ENCODE data around the gene LCE3E.
"Not testable (repeated sequence)": the region's sequence is repeated elsewhere in the genome, so short reads cannot be mapped to it uniquely, and the experiment has no call there.

Gene LCE3E, protein sequence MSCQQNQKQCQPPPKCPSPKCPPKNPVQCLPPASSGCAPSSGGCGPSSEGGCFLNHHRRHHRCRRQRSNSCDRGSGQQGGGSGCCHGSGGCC

GRCh38 chr1:152566681-152567080 lies at the start of gene LCE3E:
LCE3E (minus strand) TSS chr1:152566780; CDS start chr1:152566208, 572 bp downstream.
- no peak within 1 kb of the TSS for H3K27ac Mint-ChIP-seq
- peaks cover 21% of the 10 kb centered on the region for H3K9me3 Mint-ChIP-seq
- no peaks in the 10 kb centered on the region for H3K36me3 Mint-ChIP-seq
- no peak within 1 kb of the TSS for H3K4me3 Mint-ChIP-seq
- no peaks in the 10 kb centered on the region for H3K4me1 Mint-ChIP-seq
- H3K27me3 Mint-ChIP-seq, result peaks cover 15% of the 10 kb centered on the region

- H3K27ac Mint-ChIP-seq, result no peak within 1 kb of the TSS
- H3K36me3 Mint-ChIP-seq, result no peaks in the 10 kb centered on the region
- no peaks in the 10 kb centered on the region for H3K27me3 Mint-ChIP-seq
- H3K9me3 Mint-ChIP-seq, result peaks cover 4% of the 10 kb centered on the region
- no peaks in the 10 kb centered on the region for H3K4me1 Mint-ChIP-seq
- H3K4me3 Mint-ChIP-seq, result no peak within 1 kb of the TSS
These were observed 46.9 kb upstream of the LCE3E start, which contains the start of gene LCE3B for GRCh38 chr1:152613511-152613910. LCE3B (plus strand) TSS chr1:152613811; CDS start chr1:152613811, 0 bp downstream.

- Mint-ChIP-seq H3K9me3 (no peaks in the 10 kb centered on the region), H3K27me3 (no peaks in the 10 kb centered on the region), H3K4me3 (no peak within 1 kb of the TSS), H3K27ac (no peak within 1 kb of the TSS), H3K36me3 (no peaks in the 10 kb centered on the region), H3K4me1 (no peaks in the 10 kb centered on the region)
These were observed 33.4 kb upstream of the LCE3E start, which contains the start of gene LCE3C for GRCh38 chr1:152599934-152600333. LCE3C (plus strand) TSS chr1:152600234; CDS start chr1:152600732, 498 bp downstream.

GRCh38 chr1:152596986-152597385 lies 30.4 kb upstream of the LCE3E start:
- Mint-ChIP-seq H3K4me1 (no peaks in the 10 kb centered on the region), H3K36me3 (no peaks in the 10 kb centered on the region), H3K27me3 (no peaks in the 10 kb centered on the region), H3K4me3 (no peak overlapping the region), H3K9me3 (no peaks in the 10 kb centered on the region), H3K27ac (no peak overlapping the region)

DNA sequence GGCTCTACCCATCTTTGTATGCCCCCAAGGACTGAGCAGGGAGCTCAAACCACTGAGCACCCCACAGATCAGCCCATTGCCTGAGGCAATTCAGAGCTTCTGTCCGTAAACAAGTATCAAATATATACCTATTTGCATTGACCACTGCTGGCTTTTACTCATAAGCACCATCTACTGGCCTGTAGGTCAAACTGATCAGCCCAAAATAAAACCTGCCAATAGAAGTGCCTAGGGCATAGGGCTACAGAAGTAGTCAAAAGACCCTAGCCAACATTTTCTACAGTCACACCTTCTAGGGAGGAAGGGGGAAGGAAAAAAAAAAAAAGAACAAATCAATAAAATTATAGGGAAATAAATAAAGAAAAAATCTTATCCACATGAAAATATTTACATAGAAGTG lies 19.0 kb upstream of the LCE3E start:
- H3K27ac Mint-ChIP-seq, result no peak overlapping the region

DNA sequence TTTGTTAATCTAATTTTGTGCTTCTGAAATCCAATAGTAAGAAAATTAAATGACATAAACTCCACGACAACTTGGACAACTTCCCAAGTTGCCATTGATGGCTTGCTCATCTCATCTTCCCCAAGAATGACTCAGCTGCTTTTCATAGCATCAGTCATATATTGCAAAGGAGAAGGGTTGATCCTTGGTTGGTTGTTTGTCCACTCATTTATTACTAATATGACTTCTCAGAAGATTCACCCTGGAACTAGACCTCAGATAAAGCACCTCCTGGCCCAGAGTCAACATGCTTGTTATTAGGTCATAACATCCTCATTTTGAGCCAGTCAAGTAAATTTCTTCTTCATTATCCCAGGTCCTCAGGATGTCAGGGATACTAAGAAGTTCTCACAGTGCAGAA lies 16.1 kb upstream of the LCE3E start:
- no peak overlapping the region for H3K27ac Mint-ChIP-seq
- H3K9me3 Mint-ChIP-seq, result no peaks in the 10 kb centered on the region
- H3K36me3 Mint-ChIP-seq, result no peaks in the 10 kb centered on the region
- H3K27me3 Mint-ChIP-seq, result peaks cover 11% of the 10 kb centered on the region
- no peaks in the 10 kb centered on the region for H3K4me1 Mint-ChIP-seq
- no peak overlapping the region for H3K4me3 Mint-ChIP-seq

More for the DNA sequence above, 19.0 kb upstream of the LCE3E start:
- H3K9me3 Mint-ChIP-seq, result no peaks in the 10 kb centered on the region
- no peaks in the 10 kb centered on the region for H3K4me1 Mint-ChIP-seq
- no peaks in the 10 kb centered on the region for H3K36me3 Mint-ChIP-seq
- H3K4me3 Mint-ChIP-seq, result no peak overlapping the region
- H3K27me3 Mint-ChIP-seq, result peaks cover 6% of the 10 kb centered on the region

DNA sequence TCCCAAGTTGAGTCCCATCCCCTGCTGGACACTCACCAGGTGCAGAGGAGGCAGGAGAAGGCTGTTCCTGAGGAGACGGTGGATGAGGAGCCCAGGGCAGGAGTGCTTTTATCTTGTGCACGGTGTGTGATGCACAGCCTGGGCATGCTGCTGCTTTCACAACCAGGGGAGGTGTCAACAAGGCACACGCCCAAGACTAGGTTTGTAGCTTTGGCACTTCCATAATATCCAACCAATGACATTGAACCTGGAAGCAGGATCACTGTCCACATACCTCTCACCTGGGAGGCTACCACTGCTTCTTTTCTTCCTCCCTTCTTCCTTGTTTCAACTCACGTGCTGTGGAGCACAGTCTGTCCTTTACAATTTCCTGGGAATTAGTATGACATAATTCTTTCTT lies 13.9 kb upstream of the LCE3E start, which contains the start of gene LCE3D:
TSS of gene LCE3D (minus strand) at position 84 of the 400 bp plus-strand sequence. CDS start 580 bp downstream, outside the sequence.
- no peaks in the 10 kb centered on the region for H3K9me3 Mint-ChIP-seq
- H3K27ac Mint-ChIP-seq, result no peak within 1 kb of the TSS
- H3K4me3 Mint-ChIP-seq, result no peak within 1 kb of the TSS
- H3K27me3 Mint-ChIP-seq, result peaks cover 13% of the 10 kb centered on the region
- no peaks in the 10 kb centered on the region for H3K4me1 Mint-ChIP-seq
- no peaks in the 10 kb centered on the region for H3K36me3 Mint-ChIP-seq

DNA sequence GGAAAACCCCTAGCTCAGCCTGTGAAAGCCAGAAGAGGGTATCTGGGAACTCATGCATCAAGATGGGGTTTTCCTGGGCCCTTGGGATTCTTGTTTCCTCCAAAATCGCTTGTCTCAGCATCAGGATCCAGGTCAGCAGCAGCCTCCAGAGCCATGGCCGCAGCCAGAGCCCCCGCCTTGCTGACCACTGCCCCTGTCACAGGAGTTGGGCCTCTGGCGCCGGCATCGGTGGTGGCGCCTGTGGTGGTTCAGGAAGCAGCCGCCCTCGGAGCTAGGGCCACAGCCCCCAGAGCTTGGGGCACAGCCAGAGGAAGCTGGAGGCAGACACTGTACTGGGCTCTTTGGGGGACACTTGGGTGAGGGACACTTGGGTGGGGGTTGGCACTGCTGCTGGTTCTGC lies 12.9 kb upstream of the LCE3E start:
- H3K27me3 Mint-ChIP-seq, result peaks cover 18% of the 10 kb centered on the region
- not testable (repeated sequence) for H3K36me3 Mint-ChIP-seq, H3K4me1 Mint-ChIP-seq, H3K4me3 Mint-ChIP-seq, H3K27ac Mint-ChIP-seq, H3K9me3 Mint-ChIP-seq

DNA sequence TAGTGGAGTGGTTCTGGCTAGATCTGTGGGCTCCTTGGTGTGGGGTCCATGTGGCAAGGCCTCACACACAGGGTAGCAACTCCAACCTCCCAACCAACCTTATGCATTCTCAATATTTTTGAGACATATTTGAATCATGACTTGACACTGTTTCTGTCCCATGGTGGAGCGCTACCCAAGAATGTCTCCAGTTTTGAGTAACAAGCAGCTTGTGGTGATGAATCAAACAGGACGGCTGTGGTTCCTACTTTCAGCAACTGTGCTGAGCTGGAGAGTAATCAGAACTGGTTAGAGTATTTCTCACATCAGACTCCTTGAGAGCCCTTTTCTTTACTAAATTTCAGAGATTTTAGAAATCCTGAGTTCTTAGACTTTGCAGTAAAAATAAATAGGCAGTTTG lies 10.6 kb upstream of the LCE3E start:
- no peaks in the 10 kb centered on the region for H3K36me3 Mint-ChIP-seq

GRCh38 chr1:152565535-152566215 lies 905 bp downstream of the LCE3E start:
- peaks cover 8% of the 10 kb centered on the region for H3K27me3 Mint-ChIP-seq
- H3K9me3 Mint-ChIP-seq, result peaks cover 17% of the 10 kb centered on the region
- H3K36me3 Mint-ChIP-seq, result no peaks in the 10 kb centered on the region
- H3K27ac Mint-ChIP-seq, result no peak overlapping the region
- H3K4me1 Mint-ChIP-seq, result no peaks in the 10 kb centered on the region
- no peak overlapping the region for H3K4me3 Mint-ChIP-seq

More for the DNA sequence above, 10.6 kb upstream of the LCE3E start:
- H3K27me3 Mint-ChIP-seq, result peaks cover 26% of the 10 kb centered on the region
- H3K9me3 Mint-ChIP-seq, result no peaks in the 10 kb centered on the region
- H3K4me1 Mint-ChIP-seq, result no peaks in the 10 kb centered on the region
- H3K27ac Mint-ChIP-seq, result no peak overlapping the region
- no peak overlapping the region for H3K4me3 Mint-ChIP-seq

DNA sequence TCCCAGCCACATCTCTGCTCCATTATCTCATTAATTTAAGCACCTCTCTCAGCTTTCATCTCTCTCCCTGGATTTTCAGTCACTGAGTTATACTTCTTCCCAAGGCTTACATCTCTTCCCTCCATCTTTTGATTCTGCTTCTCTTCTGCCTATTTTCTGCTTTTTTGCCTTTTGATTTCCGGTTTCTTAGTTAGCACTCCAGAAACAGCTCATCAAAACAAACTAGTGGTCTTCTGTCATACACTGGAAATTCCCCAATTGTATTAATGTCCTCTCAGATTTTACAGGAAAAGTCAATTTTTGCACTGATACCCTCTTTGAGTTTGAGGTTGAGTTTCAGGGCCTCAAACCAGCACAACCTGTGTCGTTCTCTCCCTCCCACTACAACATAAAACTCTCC lies 1.5 kb downstream of the LCE3E start:
- no peaks in the 10 kb centered on the region for H3K36me3 Mint-ChIP-seq
- no peaks in the 10 kb centered on the region for H3K4me1 Mint-ChIP-seq
- no peak overlapping the region for H3K27ac Mint-ChIP-seq
- no peak overlapping the region for H3K4me3 Mint-ChIP-seq
- H3K27me3 Mint-ChIP-seq, result peaks cover 8% of the 10 kb centered on the region
- peaks cover 16% of the 10 kb centered on the region for H3K9me3 Mint-ChIP-seq

- not testable (repeated sequence) for H3K36me3 Mint-ChIP-seq, H3K27ac Mint-ChIP-seq, H3K4me3 Mint-ChIP-seq, H3K4me1 Mint-ChIP-seq, H3K9me3 Mint-ChIP-seq
- peaks cover 11% of the 10 kb centered on the region for H3K27me3 Mint-ChIP-seq
These were observed 18.2 kb downstream of the LCE3E start for GRCh38 chr1:152548358-152548757.

GRCh38 chr1:152546704-152547103 lies 19.9 kb downstream of the LCE3E start:
- H3K36me3 Mint-ChIP-seq, result no peaks in the 10 kb centered on the region
- peaks cover 4% of the 10 kb centered on the region for H3K9me3 Mint-ChIP-seq
- H3K27ac Mint-ChIP-seq, result no peak overlapping the region
- H3K27me3 Mint-ChIP-seq, result peaks cover 12% of the 10 kb centered on the region
- H3K4me1 Mint-ChIP-seq, result no peaks in the 10 kb centered on the region
- H3K4me3 Mint-ChIP-seq, result no peak overlapping the region

DNA sequence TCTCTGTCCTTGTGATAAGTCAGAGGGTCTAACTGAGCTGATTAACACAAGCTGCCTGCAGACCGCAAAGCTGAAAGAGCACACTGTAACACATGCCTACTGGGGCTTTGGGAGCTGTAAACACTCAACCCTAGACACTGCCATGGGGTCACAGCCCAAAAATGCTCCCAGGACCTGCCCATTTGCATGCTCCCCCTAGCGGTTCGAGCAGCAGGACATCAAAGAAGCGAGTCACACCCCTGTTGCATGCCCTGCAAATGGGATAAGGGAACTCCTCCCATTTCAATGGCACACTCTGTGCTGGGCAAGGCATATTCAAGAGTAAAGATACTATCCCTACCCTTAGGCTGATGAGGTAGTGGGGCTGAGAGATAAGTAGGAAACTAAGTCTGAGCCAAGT lies 22.8 kb downstream of the LCE3E start:
- H3K27me3 Mint-ChIP-seq, result peaks cover 17% of the 10 kb centered on the region
- no peaks in the 10 kb centered on the region for H3K36me3 Mint-ChIP-seq
- no peak overlapping the region for H3K4me3 Mint-ChIP-seq
- no peaks in the 10 kb centered on the region for H3K4me1 Mint-ChIP-seq
- no peak overlapping the region for H3K27ac Mint-ChIP-seq
- H3K9me3 Mint-ChIP-seq, result peaks cover 4% of the 10 kb centered on the region

DNA sequence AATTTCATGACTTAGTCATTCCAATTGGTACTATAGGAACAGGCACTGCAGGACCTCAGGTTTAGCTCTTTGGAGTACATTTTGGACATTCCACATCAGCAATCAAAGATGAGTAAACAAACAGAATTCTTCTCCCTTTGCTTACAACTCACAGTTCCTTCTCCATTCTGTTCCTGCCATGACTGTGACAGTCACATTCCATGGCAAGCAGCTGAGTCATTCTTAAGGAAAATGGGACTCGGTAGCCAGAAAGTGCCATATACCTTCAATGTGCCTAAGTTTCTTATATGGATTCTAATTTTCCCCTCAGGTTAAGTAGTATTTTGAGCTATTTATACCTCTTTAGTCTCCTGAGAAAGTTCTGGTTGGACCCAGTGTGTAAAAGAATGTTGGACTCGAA lies 26.7 kb downstream of the LCE3E start:
- no peaks in the 10 kb centered on the region for H3K4me1 Mint-ChIP-seq
- peaks cover 18% of the 10 kb centered on the region for H3K27me3 Mint-ChIP-seq
- H3K9me3 Mint-ChIP-seq, result no peaks in the 10 kb centered on the region
- no peaks in the 10 kb centered on the region for H3K36me3 Mint-ChIP-seq
- H3K27ac Mint-ChIP-seq, result no peak overlapping the region
- H3K4me3 Mint-ChIP-seq, result no peak overlapping the region

DNA sequence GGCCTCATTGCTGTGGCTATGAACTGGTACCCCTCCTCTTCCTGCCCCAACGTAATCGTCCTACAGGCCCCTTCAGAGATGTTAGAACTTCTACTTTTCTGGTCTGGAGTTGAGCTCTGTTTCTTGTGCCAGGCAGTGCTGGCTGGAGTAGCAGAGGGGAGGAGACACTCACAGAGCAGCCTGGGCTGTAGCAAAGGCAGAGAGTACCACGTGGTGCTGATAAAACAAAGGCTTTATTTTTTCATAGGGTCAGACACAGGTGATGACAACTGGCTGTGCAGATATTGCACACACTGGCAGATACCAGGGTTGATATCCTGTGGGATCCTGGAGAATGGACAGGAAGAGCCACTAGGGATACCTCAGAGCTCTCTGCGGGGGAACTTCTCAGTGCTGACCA lies 29.1 kb downstream of the LCE3E start:
- Mint-ChIP-seq H3K36me3 (no peaks in the 10 kb centered on the region), H3K4me3 (no peak overlapping the region), H3K4me1 (no peaks in the 10 kb centered on the region), H3K27me3 (peaks cover 21% of the 10 kb centered on the region), H3K27ac (no peak overlapping the region), H3K9me3 (no peaks in the 10 kb centered on the region)
